GM19239 (cell line): Measurements from ENCODE around the gene GJD4.

ENCODE experiments used
- DNase-seq: peaks from one replicate; pipeline ENCODE4 v3.0.0; 2011; ENCODE audit warnings: low spot score; ENCODE audit not compliant: insufficient read length
- FAIRE-seq: peaks from 2 replicates; lab custom pipeline; 2011; peaks lifted over from hg19 to GRCh38; lab: Jason Lieb, UNC

GJD4 gene

GRCh38 chr10:35612385-35613106 lies 7.4 kb downstream of the GJD4 start:
- DNase-seq (no peak), FAIRE-seq (no peak)

GRCh38 chr10:35613107-35613440 lies 7.9 kb downstream of the GJD4 start:
- no peak for DNase-seq
- FAIRE-seq = no peak

GRCh38 chr10:35613597-35614226 lies 8.6 kb downstream of the GJD4 start:
- FAIRE-seq = no peak
- DNase-seq = no peak

GRCh38 chr10:35614312-35614711 lies 9.2 kb downstream of the GJD4 start:
- FAIRE-seq = no peak
- no peak for DNase-seq

- no peak for FAIRE-seq
- DNase-seq = no peak
Measured at GRCh38 chr10:35626971-35627507, 21.9 kb downstream of the GJD4 start.

- DNase-seq (no peak), FAIRE-seq (no peak)
Measured at GRCh38 chr10:35631404-35631803, 26.3 kb downstream of the GJD4 start.

GRCh38 chr10:35632027-35632426 lies 26.9 kb downstream of the GJD4 start:
- DNase-seq (no peak), FAIRE-seq (no peak)

GRCh38 chr10:35633006-35633980 lies 28.2 kb downstream of the GJD4 start:
- no peak for FAIRE-seq

GRCh38 chr10:35635576-35635975 lies 30.4 kb downstream of the GJD4 start:
- DNase-seq (peak; percentile 36), FAIRE-seq (peak; percentile 80)

More at GRCh38 chr10:35633006-35633980, 28.2 kb downstream of the GJD4 start:
- no peak for DNase-seq

- FAIRE-seq (no peak), DNase-seq (no peak)
Measured at GRCh38 chr10:35636956-35637355, 31.8 kb downstream of the GJD4 start.

- DNase-seq = no peak
- FAIRE-seq = no peak
Measured at GRCh38 chr10:35637462-35637861, 32.3 kb downstream of the GJD4 start.

GRCh38 chr10:35638101-35638500 lies 33.0 kb downstream of the GJD4 start:
- FAIRE-seq (no peak), DNase-seq (no peak)

- DNase-seq (no peak), FAIRE-seq (no peak)
Measured at GRCh38 chr10:35639021-35639727, 34.0 kb downstream of the GJD4 start.

- FAIRE-seq (no peak), DNase-seq (no peak)
Measured at GRCh38 chr10:35639728-35640401, 34.7 kb downstream of the GJD4 start.

- FAIRE-seq = no peak
- DNase-seq = peak; percentile 65
Measured at GRCh38 chr10:35640474-35640873, 35.3 kb downstream of the GJD4 start.

- peak; percentile 37 for DNase-seq
- peak; percentile 71 for FAIRE-seq
Measured at GRCh38 chr10:35640951-35641675, 36.0 kb downstream of the GJD4 start.

- DNase-seq (peak; percentile 39), FAIRE-seq (no peak)
Measured at GRCh38 chr10:35641676-35642034, 36.5 kb downstream of the GJD4 start.

GRCh38 chr10:35642035-35642792 lies 37.1 kb downstream of the GJD4 start, which contains the start of gene FZD8:
Gene FZD8, minus strand, starts transcription at chr10:35642296. Its CDS starts 867 bp downstream, at chr10:35641429.
- peak; percentile 96 for FAIRE-seq
- peak; percentile 90 for DNase-seq
